Measurements from ENCODE around the gene TLCD4. TPM values are rescaled to one million over a fixed set of nuclear protein-coding genes. Genes with fewer than 3 reads are reported as not detected.
A peak's percentile ranks its signal among the peaks of the same experiment; 100 is the strongest.

Gene TLCD4
- total RNA-seq, 1 experiment from 2014 or later = 45.9 TPM

DNA sequence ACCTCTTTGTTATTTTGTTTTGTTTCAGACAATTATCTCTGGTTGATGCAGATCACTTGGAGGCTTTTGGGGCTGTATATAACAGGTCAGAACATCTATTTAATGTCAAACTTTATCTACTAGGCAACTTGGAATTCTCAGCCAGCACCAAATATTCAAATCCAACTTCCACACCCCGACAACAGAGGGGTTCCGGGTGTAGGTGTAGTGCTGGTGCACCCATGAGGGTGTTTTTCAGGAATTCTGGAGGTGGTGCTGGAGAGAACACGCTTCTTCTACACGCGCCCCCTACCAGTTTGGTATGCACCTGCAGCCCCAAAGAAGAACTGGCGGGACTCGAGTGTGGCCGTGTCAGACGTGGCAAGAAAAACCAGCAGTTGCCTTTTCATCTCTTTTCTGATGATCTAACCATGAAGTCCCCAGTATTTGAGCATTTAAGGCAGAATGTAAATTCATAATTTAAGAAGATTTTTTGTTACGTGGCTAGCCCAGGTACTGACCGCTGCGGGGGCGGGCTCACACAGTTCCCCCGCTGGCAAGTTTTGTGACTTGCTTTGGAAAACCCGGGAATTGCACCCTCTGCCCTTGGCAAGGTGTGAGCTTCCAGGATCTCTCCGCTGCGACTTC lies 462 bp upstream of the TLCD4 start:
- Histone ChIP-seq H3K4me3 (peak overlapping the region; percentile 94), H3K4me1 (peaks cover 9% of the 10 kb centered on the region), H3K27me3 (no peaks in the 10 kb centered on the region), H3K27ac (peak overlapping the region; percentile 65), H3K36me3 (peaks cover 8% of the 10 kb centered on the region), H3K9me3 (replicated peaks) (no peaks in the 10 kb centered on the region)
- peak; percentile 82 to 87 for DNase-seq

DNA sequence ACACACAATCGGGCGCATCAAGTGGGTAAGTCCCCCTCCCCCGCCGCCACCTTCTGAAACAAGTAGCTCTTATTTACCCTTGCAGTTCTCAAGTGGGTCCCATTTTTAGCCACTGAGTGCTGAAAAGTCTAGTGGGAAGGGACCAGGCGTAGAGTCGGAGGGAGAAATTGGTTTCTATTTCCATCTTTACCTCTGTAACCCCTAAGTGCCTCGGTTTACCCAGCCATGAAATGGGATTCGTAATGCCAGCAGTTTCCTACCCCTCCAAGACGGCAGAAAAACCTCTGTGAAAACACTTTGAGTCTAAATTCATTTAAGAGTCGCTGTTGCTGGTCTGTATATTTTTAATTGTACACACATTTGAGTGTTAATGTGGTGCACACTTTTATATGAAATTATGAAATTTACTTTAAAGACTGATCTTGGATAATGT lies 928 bp downstream of the TLCD4 start:
- no peak for DNase-seq
- peaks cover 18% of the 10 kb centered on the region for H3K4me1 ChIP-seq
- H3K27ac ChIP-seq = peak overlapping the region; percentile 51
- peak overlapping the region; percentile 94 for H3K4me3 ChIP-seq
- peaks cover 13% of the 10 kb centered on the region for H3K36me3 ChIP-seq
- no peaks in the 10 kb centered on the region for H3K9me3 ChIP-seq (replicated peaks)
- no peaks in the 10 kb centered on the region for H3K27me3 ChIP-seq

DNA sequence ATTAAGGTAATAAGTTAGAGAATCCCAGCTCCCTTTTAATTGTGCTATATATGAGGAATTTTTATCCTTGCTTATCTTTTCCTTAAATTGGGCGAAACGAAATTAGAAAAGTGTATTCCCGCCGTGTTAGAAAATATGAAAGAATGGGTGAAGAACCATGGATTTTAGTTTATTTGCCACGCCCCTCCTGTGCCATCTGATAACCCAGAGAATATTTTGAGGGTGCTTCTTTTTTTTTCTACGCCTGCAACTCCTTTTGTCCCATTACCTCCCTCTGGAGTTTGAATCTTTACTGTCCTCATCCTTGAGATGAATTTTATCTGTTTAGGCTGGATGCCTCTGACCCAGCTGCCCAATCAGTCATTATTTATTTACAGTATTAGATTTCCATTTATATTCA lies 1.6 kb downstream of the TLCD4 start:
- Histone ChIP-seq H3K27ac (peak overlapping the region; percentile 51), H3K4me1 (peaks cover 18% of the 10 kb centered on the region), H3K9me3 (replicated peaks) (no peaks in the 10 kb centered on the region), H3K36me3 (peaks cover 13% of the 10 kb centered on the region), H3K27me3 (no peaks in the 10 kb centered on the region), H3K4me3 (peak overlapping the region; percentile 94)
- peak; percentile 11 to 61 for DNase-seq

DNA sequence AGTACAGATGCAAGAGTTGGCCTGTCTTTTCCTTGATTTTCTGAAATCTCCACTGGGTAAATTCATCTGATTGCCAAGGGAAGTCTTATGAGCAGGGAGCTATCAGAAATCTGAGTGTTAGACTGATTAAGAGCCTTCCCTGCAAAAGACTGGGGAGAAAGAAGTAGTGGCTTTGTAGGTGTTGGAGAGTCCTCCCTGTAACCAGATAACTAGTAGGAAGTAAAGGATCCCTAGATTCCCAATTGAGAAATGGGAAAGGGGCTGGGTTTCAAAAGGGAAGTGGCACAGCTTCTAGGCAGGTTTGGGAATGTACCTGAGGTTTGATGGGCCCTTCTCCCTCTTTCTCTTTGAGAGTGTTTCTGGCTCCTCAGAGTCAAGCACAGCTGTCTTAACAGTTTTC lies 2.1 kb downstream of the TLCD4 start:
- peaks cover 18% of the 10 kb centered on the region for H3K4me1 ChIP-seq
- H3K27me3 ChIP-seq = no peaks in the 10 kb centered on the region
- peak overlapping the region; percentile 51; the same call in 1 of the 2 replicates for H3K27ac ChIP-seq
- DNase-seq = no peak
- peak overlapping the region; percentile 94 for H3K4me3 ChIP-seq
- H3K36me3 ChIP-seq = peaks cover 16% of the 10 kb centered on the region
- H3K9me3 ChIP-seq (replicated peaks) = no peaks in the 10 kb centered on the region

DNA sequence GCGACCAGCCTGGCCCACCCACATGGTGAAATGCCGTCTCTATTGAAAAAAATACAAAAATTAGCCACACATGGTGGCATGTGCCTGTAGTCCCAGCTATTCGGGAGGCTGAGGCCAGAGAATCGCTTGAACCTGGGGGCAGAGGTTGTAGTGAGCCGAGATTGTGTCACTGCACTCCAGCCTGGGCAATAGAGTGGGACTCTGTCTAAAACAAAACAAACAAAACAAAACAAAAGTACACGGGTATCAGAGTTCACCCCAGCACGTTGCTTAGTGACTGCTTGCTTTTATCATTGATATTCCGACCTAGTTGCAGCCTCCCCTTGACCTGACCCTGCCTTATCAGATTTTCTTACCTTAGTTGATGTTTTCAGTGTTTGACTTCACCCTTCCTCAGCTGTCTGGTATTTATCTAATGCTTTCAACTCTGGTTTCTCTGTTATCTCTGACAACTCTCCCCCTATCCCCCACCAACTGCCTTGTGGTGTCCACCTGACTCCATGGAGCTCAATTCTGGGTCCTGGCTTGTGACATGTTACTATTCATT lies 5.1 kb downstream of the TLCD4 start:
- H3K27ac ChIP-seq = no peak overlapping the region
- H3K36me3 ChIP-seq = peaks cover 20% of the 10 kb centered on the region
- no peak for DNase-seq
- H3K9me3 ChIP-seq (replicated peaks) = no peaks in the 10 kb centered on the region
- no peaks in the 10 kb centered on the region for H3K27me3 ChIP-seq
- H3K4me1 ChIP-seq = peaks cover 9% of the 10 kb centered on the region
- H3K4me3 ChIP-seq = no peak overlapping the region

DNA sequence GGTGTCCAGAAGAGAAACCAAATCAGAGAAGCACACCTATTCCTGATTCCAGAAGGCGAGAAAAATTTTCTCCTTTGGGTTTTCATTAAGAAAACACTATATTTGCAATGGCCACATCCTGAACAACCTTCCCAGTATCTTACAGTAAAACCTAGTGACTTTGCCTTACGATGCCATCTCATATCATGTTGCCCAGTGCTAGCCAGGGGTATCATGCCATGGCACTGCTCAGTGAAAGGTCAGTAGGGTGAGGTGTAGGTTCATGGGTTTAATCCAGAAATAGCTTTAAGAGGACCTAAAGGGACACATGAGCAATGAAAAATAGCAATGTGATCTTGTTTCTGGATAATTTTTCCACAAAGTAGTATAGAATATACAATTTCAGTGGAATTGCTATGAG lies 7.2 kb downstream of the TLCD4 start:
- H3K9me3 ChIP-seq (replicated peaks) = no peaks in the 10 kb centered on the region
- no peak overlapping the region for H3K27ac ChIP-seq
- H3K4me3 ChIP-seq = no peak overlapping the region

DNA sequence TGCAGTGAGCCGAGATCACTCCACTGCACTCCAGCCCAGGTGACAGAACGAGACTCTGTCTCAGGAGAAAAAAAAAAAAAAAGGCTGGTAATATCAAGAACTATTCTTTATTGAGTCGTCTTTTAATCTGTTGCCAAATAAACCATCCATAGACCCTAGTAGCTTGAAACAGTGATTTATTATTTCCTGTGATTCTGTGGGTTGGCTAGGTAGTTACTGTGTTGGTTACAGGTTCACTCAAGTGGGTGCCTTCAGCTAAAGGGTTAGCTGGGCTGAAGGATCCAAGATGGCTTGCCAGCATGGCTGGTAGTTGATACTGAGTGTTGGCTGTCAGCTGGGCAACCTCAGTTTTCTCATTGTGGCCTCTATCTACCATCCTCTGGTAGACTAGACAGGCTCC lies 9.2 kb downstream of the TLCD4 start:
- H3K9me3 ChIP-seq (replicated peaks) = no peaks in the 10 kb centered on the region
- no peak overlapping the region for H3K27ac ChIP-seq
- no peaks in the 10 kb centered on the region for H3K27me3 ChIP-seq
- no peak overlapping the region for H3K4me3 ChIP-seq
- DNase-seq = no peak
- peaks cover 24% of the 10 kb centered on the region for H3K36me3 ChIP-seq
- H3K4me1 ChIP-seq = peaks cover 9% of the 10 kb centered on the region; the same call in 1 of the 2 replicates

More for the DNA sequence above, 7.2 kb downstream of the TLCD4 start:
- Histone ChIP-seq H3K27me3 (no peaks in the 10 kb centered on the region), H3K36me3 (peaks cover 20% of the 10 kb centered on the region), H3K4me1 (peaks cover 9% of the 10 kb centered on the region)
- no peak for DNase-seq

DNA sequence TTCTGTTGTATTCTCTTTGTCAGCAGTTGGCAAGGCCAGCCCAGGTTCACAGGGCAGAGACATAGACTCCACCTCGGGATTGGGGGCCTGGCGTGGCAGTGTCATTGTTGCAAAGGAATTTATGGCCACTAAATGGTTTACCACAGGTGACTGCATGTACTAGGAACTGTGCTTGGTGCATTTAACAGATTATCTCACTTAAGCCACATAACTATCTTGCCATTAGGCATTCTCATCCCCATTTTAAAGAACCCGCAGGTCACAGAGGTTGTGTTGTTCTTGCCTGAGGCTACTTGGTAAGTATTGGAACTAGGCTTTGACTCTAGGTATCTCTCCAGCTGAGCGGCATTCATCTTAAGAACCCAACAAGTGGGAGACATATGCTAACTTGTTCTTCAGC lies 9.7 kb downstream of the TLCD4 start:
- no peak overlapping the region for H3K27ac ChIP-seq
- no peaks in the 10 kb centered on the region for H3K9me3 ChIP-seq (replicated peaks)
- no peak overlapping the region for H3K4me3 ChIP-seq
- no peaks in the 10 kb centered on the region for H3K27me3 ChIP-seq
- peaks cover 20% of the 10 kb centered on the region for H3K36me3 ChIP-seq
- no peak for DNase-seq
- peaks cover 7% of the 10 kb centered on the region; the same call in 1 of the 2 replicates for H3K4me1 ChIP-seq

DNA sequence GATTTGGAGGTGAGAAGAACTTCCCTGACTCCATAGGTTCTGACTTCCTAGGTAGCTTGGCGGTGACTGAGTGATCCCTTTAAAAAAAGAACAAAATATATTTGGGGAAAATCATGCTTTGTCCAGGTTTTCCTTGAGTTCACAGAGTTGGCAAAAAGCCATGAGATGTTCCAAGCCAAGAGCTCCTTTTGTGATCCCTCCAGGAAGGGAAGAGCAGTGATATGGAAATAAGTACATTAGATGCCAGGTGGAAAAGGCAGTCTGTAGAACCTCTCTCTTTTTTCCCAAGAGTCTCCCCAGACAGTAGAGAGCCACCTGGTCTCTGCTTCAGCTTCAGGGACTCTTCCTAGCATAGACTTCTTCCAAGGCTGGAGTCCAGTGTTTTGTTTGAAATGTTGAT lies 10.2 kb downstream of the TLCD4 start:
- H3K27ac ChIP-seq = no peak overlapping the region
- no peak for DNase-seq
- H3K4me3 ChIP-seq = no peak overlapping the region
- H3K4me1 ChIP-seq = peaks cover 2% of the 10 kb centered on the region; the same call in 1 of the 2 replicates
- peaks cover 16% of the 10 kb centered on the region for H3K36me3 ChIP-seq
- H3K27me3 ChIP-seq = no peaks in the 10 kb centered on the region
- H3K9me3 ChIP-seq (replicated peaks) = no peaks in the 10 kb centered on the region

DNA sequence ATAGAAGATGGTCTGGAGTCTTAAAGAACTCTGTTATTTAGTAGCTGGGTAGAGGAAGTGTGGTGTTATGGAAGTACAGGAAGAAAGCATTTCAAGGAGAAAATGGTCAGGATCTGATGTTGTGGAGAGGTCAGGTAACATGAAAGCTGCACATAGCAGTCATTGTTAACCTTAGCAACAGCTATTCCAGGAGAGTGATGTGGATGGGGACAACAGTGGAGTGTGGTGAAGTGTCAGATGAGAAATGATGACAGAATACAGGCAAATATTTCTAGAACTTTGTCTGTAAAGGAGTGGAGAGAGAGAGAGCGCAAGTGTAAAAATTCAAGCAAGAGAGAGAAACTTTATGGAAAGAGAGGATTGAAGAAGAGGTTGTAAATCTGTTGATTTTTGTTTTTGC lies 15.6 kb downstream of the TLCD4 start:
- DNase-seq = no peak
- Histone ChIP-seq H3K9me3 (replicated peaks) (no peaks in the 10 kb centered on the region), H3K4me1 (no peaks in the 10 kb centered on the region), H3K4me3 (no peak overlapping the region), H3K27ac (no peak overlapping the region), H3K27me3 (no peaks in the 10 kb centered on the region), H3K36me3 (peaks cover 14% of the 10 kb centered on the region)

DNA sequence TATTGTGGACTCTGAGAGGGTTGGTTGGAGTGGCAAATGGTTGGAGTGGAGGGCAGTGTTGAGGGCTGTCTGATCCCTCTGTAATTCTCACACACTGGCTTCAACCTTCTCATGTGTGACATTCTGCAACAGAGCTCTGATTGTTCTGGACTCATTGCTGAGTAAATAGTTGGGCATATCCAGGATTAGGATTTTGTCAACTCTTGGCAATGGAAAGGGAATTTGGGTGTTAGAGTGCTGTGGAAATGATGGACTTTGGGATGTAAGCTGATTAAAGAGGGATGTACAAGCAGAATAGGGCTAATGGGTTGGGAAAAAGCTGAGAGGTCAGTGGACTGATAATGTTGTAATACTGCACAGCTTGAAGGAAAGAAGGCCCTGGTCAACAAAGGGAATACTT lies 16.5 kb downstream of the TLCD4 start:
- H3K4me1 ChIP-seq = no peaks in the 10 kb centered on the region
- H3K27me3 ChIP-seq = no peaks in the 10 kb centered on the region
- H3K36me3 ChIP-seq = peaks cover 19% of the 10 kb centered on the region
- H3K27ac ChIP-seq = no peak overlapping the region
- H3K9me3 ChIP-seq (replicated peaks) = no peaks in the 10 kb centered on the region
- DNase-seq = no peak
- H3K4me3 ChIP-seq = no peak overlapping the region

DNA sequence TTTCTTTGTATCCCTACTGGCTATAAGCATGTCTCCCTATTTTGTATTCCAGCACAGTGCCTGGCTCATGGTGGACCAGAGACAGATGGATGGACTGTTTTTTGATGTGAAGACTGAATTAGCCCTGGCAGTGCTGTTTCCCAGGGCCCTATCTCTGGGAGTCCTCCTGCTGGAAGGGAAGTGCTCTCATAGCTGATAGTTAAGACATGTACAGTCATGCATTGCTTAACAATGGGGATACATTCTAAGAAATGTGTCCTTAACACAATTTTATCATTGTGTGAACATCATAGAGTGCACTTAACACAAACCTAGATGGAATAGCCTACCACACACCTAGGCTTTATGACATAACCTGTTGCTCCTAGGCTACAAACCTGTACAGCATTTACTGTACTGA lies 21.1 kb downstream of the TLCD4 start:
- no peak for DNase-seq
- Histone ChIP-seq H3K9me3 (replicated peaks) (0 out of 2 replicates have a peak, but pooled peaks cover 3% of the 10 kb centered on the region), H3K27me3 (no peaks in the 10 kb centered on the region), H3K27ac (no peak overlapping the region), H3K4me3 (no peak overlapping the region), H3K4me1 (peaks cover 23% of the 10 kb centered on the region), H3K36me3 (peaks cover 12% of the 10 kb centered on the region; the same call in 1 of the 2 replicates)

DNA sequence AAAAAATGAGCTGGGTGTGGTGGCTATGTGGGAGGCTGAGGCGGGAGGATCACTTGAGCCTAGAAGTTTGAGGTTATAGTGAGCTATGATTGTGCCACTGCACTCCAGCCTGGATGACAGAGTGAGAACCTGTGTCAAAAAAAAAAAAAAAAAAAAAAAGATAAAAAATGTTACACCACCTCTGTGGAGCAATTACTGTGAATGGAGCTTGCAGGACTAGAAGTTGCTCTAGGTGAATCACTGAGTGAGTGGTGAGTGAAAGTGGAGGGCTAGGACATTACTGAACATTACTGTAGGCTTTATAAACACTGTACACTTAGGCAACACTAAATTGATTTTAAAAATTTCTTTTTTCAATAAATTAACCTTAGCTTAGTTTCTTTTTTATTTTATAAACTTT lies 21.9 kb downstream of the TLCD4 start:
- Histone ChIP-seq H3K27ac (no peak overlapping the region), H3K36me3 (peaks cover 19% of the 10 kb centered on the region; the same call in 1 of the 2 replicates), H3K9me3 (replicated peaks) (0 out of 2 replicates have a peak, but pooled peaks cover 3% of the 10 kb centered on the region), H3K27me3 (no peaks in the 10 kb centered on the region), H3K4me3 (no peak overlapping the region), H3K4me1 (peaks cover 23% of the 10 kb centered on the region)
- no peak for DNase-seq

DNA sequence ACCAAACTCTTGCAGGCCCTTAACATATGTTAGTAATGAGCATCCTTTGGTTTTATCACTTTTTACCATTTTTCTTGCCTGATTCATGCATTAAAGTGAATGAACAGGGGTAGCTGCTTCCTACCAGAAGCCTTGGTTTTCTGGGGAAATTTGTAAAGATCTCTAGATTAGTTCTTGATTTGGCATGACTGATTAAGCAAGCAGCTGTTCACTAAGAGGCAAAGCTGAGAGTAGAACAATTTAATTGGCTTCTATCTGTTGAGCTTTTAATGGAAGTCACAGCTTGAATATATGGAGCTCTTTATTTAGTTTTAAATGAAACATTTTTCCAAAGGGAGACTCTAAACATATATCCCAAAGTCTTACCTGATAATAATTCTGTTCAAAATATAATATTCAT lies 23.6 kb downstream of the TLCD4 start:
- peaks cover 23% of the 10 kb centered on the region for H3K4me1 ChIP-seq
- H3K36me3 ChIP-seq = peaks cover 24% of the 10 kb centered on the region
- 0 out of 2 replicates have a peak, but pooled peaks cover 3% of the 10 kb centered on the region for H3K9me3 ChIP-seq (replicated peaks)
- peak; percentile 31 to 79 for DNase-seq
- no peak overlapping the region for H3K4me3 ChIP-seq
- peak overlapping the region; percentile 70 for H3K27ac ChIP-seq
- H3K27me3 ChIP-seq = no peaks in the 10 kb centered on the region

DNA sequence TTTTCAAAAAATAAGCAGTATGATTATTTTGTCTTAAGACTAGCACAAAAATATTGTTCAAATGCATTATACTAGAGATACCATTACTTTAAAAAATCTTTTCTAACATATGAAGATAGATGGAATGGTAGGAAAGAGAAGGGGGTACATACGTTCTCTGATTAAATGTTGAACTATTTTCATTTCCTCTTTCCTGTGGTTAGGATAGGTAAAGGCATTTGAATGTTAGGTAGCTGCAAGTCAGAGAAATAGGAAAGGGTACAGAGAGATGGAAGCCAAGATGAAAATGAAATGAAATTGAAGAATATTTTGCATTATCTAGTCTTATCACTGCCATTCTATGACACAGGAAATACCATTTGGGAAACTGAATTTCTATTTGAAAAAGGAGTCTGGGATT lies 28.3 kb downstream of the TLCD4 start:
- Histone ChIP-seq H3K4me3 (no peak overlapping the region), H3K27me3 (no peaks in the 10 kb centered on the region), H3K4me1 (peaks cover 12% of the 10 kb centered on the region), H3K36me3 (peaks cover 41% of the 10 kb centered on the region), H3K27ac (no peak overlapping the region), H3K9me3 (replicated peaks) (0 out of 2 replicates have a peak, but pooled peaks cover 3% of the 10 kb centered on the region)
- DNase-seq = no peak
